NCI-H2227 treated with DMSO at 0.1 percent for 48 hours (cell line): ENCODE measurements around the gene ANAPC2.

Experiments
- DNase-seq: peaks from one replicate; lab custom pipeline; 2025; lab: John Stamatoyannopoulos, UW

ANAPC2 gene, protein sequence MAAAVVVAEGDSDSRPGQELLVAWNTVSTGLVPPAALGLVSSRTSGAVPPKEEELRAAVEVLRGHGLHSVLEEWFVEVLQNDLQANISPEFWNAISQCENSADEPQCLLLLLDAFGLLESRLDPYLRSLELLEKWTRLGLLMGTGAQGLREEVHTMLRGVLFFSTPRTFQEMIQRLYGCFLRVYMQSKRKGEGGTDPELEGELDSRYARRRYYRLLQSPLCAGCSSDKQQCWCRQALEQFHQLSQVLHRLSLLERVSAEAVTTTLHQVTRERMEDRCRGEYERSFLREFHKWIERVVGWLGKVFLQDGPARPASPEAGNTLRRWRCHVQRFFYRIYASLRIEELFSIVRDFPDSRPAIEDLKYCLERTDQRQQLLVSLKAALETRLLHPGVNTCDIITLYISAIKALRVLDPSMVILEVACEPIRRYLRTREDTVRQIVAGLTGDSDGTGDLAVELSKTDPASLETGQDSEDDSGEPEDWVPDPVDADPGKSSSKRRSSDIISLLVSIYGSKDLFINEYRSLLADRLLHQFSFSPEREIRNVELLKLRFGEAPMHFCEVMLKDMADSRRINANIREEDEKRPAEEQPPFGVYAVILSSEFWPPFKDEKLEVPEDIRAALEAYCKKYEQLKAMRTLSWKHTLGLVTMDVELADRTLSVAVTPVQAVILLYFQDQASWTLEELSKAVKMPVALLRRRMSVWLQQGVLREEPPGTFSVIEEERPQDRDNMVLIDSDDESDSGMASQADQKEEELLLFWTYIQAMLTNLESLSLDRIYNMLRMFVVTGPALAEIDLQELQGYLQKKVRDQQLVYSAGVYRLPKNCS

DNA sequence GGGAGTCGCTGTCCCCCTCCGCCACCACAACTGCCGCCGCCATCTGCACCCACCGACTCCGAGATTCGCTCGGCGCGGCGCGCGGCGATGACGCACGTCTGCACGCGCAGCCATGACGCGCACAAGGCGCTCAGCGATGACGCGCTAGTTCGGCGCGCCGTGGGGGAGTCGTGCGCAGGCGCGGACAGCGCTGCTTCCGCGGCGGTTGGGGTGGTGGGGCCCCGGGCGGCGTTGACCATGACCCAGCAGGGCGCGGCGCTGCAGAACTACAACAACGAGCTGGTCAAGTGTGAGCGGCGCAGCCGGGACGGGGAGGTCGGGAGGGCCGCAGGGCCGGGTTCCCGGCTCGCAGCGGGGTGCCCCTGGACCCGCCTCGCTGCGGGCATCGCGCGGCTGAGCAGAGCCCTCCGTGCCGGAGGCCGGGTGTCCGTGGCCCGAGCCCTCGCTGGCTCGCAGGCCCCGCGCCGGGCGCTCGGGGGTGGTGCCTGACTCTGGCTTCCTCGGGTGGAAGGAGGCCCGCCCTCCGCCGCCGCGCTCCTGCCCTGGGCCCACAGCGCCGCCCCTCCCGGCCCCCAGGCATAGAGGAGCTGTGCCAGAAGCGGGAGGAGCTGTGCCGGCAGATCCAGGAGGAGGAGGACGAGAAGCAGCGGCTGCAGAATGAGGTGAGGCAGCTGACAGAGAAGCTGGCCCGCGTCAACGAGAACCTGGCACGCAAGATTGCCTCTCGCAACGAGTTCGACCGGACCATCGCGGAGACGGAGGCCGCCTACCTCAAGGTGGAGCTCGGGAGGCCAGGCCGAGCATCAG is at the start of gene ANAPC2, which contains the start of gene SSNA1:
ANAPC2 (minus strand) TSS at position 71 of the 807 bp plus-strand sequence; CDS start at position 43, 28 bp downstream.
SSNA1 (plus strand) TSS at position 187 of the 807 bp plus-strand sequence; CDS start at position 238, 51 bp downstream.
- peak; percentile 44 for DNase-seq

DNA sequence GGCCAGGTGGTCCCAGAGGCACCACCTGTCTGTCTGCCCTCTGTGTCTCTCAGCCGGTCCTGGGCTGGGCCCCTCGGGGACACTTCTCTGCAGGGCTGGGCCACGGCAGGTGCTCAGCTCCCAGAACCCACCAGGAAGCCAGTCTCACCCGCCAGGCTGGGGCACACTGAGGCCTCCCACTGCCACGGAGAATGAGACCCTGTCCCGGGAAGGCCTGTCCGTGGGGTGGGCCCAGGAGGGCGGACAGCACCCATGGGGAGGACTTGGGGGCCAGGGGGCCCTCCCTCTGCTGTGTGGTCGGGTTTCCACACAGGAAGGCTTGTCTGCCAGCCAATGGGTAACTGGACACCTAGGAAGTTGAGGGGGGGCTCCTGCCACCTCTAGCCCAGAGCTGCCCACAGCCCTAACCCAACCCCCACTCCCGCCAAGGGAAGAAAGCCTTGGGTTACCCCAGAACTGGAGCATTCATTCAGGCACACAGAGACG is 48.6 kb upstream of the ANAPC2 start:
- DNase-seq = no peak

DNA sequence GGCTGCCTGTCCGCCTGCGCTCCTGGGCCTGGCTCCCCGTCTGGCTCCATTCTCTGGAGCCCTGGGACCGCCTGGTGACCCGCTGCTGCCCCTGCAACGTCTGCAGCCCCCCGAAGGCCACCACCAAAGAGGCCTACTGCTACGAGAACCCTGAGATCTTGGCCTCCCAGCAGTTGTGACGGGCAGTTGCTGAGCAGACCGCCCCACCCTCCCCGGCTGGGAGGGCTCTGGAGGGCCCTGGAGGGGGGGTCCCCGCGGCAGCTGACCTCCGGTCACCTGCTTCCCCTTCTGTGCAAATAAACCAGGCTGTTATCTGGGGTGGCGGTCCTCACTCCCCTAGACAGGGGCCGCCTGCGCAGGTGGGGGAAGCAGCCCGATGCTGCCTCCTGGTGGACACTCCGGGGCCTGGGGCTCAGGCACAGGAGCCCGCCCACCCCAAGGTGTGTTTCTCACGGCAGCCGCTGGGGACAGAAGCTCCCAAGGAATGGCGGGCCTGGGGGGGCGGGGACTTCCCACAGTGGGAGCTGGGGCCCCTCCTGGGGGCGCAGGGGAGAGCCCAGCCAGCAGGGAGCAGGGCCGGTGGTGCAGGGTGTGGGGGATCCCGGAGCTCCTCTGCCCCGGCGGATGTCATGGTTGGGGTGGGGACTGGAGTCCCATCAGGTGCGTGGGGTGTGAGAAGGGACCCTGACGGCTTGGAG is 48.0 kb upstream of the ANAPC2 start:
- peak; percentile 60 for DNase-seq

DNA sequence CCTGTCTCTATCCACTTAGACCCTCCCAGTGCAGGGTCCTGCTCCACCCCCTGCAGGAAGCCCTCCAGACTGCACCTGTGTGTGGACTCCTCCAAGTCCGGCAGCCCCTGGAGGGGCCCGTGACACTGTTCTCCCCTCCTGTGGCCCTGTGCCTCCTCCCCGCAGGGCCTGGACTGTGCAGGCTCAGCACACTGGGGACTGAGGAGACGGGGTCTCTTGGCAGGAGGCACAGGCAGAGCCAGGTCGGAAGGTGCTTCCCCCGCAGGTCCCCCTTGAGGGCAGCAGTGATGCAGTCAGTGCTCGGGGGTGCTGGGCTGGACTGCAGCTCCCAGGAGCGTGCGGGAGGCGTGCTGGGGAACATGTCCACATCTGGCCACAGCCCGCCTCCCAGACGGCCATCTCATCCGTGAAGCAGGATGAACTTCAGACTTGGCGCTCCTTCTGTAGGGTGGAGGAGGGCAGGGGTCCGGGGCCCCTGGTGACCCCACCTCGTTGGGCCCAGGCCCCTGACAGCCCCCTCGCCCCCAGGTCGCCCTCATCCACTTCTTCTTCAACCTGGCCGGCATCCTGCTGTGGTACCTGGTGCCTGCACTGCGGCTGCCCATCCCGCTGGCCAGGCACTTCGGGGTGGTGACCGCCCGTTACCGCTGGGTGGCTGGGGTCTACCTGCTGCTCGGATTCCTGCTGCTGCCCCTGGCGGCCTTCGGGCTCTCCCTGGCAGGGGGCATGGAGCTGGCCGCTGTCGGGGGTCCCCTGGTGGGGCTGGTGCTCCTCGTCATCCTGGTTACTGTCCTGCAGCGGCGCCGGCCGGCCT is 47.3 kb upstream of the ANAPC2 start:
- no peak for DNase-seq

DNA sequence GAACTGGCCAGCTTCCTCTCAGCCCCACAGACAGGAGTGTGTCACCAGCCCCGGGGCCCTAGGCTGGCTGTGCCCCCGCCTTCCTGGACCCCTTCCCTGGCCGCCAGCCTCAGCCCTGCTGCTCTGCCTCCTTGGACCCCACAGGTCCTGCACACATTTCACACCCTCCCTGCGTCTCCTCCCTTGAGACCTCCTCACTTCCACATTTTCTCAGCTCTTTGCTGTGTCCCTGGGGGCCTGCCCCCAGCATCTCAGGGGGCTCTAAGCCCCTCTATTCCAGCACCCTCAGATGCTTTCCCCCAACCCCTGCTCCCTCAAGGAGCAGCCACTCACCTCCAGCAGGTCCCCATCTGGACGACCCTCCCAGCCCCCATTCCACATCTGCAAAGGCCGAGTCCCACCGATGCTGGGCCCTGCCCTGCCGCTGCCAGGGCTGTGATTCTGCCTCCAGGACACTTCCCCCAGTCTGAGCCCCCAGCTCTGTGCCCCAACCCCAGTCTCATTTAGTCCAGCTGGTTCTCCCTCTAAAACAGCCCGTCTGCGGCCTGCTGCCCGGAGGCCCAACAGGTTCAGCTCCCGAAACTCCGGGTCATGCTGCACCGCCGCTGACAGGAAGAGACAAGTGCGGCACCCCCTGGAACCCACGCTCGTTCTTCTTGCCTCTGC is 46.5 kb upstream of the ANAPC2 start:
- DNase-seq = no peak

DNA sequence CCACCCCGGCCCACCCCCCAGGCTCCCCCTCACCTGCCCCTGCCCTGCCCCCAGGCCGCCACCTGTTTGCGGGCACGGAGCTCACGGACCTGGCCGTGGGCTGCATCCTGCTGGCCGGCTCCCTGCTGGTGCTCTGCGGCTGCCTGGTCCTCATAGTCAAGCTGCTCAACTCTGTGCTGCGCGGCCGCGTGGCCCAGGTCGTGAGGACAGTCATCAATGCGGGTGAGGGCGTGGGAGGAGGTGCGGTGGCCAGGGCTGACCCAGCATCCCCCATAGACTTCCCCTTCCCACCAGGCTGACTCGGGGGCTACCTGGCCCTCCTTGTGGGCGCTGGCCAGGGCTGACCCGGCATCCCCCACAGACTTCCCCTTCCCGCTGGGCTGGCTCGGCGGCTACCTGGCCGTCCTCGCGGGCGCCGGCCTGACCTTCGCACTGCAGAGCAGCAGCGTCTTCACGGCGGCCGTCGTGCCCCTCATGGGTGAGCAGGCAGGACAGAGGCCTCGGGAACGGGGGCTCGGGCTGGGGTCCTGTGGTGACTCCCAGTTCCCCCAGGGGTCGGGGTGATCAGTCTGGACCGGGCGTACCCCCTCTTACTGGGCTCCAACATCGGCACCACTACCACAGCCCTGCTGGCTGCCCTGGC is 45.8 kb upstream of the ANAPC2 start:
- DNase-seq = no peak

DNA sequence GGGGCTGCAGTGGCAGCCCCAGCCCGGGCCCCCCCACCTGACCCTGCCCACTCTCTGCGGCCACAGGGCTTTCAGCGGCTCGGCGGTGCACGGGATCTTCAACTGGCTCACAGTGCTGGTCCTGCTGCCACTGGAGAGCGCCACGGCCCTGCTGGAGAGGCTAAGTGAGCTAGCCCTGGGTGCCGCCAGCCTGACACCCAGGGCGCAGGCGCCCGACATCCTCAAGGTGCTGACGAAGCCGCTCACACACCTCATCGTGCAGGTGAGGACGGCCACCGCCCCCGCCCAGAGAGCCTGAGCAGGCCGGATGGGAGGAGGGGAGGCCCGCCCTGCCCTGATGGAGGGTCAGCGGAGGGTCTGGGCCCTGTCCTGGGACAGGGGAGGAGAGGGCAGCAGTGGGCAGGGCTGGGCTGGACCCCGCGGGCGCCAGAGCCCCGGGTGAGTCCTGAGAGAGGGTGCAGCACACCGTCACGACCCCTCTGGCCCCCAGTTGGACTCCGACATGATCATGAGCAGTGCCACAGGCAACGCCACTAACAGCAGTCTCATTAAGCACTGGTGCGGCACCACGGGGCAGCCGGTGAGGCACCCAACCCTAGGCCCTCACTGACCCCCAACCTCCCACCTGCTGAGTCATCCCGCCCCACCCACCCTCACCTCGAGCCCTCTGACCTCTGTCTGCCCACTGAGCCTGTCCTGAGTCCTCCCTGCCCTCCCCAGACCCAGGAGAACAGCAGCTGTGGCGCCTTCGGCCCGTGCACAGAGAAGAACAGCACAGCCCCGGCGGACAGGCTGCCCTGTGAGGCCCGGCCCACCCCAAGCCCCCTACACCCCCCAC is 45.0 kb upstream of the ANAPC2 start:
- DNase-seq = no peak

DNA sequence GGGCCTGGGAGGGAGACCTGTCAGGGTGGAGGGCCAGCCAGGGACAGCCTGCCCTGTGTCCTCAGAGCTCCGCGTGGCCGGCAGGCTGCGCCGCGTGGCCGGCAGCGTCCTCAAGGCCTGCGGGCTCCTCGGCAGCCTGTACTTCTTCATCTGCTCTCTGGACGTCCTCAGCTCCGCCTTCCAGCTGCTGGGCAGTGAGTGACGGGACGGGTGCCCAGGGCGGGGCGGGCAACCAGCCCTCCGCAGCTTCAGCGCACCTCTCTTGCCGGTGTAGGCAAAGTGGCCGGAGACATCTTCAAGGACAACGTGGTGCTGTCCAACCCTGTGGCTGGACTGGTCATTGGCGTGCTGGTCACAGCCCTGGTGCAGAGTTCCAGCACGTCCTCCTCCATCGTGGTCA is 44.1 kb upstream of the ANAPC2 start:
- no peak for DNase-seq

DNA sequence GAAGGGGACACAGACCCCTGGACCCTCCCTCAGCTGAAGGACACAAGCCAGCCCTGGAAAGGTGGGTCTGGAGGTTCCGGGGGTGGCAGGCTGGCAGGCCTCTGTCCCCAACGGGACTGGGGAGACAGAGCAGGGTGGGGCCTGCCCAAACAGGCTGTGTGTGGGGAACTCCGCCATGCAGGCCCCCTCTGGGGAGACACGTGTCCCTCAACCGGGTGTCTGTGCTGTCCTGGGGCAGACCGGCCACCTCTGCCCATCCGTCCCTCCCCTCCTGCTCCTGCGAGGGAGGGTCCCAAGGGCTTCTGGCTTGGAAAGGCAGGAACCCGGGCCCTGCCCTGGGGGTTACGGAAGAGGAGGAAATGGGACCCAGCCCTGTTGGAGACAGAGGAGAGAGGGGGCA is 43.7 kb upstream of the ANAPC2 start:
- no peak for DNase-seq

DNA sequence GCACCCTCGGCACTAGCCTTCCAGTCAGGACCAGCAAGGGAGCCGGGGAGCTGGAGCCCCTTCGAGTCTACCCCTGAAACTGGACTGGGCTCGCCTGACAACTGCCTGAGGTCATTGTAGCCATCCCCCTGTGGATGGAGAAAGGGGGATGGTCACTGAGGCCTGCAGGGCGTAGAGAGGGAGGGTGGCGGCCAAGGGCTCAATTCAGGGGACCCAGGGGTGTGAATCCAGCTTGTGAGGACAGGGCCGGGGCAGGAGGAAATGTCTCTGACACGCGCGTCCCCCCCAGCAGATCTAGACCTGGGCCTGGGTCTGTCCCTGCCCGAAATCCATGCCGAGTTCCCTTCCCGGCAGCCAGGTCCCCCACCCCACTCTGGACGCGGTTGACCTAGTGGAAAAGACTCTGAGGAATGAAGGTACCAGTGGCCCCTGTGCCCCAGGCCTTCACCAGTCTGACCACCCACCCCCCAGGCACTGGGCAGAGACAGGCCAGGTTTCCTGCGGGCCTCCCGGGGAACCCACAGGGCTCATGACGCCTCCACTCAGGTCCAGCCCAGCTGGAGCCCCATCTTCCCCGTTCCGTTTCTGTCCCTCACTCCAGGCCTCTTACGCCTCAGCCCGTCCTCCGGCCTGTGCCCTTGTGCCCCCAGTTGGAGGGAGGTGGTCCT is 43.1 kb upstream of the ANAPC2 start:
- DNase-seq = no peak

DNA sequence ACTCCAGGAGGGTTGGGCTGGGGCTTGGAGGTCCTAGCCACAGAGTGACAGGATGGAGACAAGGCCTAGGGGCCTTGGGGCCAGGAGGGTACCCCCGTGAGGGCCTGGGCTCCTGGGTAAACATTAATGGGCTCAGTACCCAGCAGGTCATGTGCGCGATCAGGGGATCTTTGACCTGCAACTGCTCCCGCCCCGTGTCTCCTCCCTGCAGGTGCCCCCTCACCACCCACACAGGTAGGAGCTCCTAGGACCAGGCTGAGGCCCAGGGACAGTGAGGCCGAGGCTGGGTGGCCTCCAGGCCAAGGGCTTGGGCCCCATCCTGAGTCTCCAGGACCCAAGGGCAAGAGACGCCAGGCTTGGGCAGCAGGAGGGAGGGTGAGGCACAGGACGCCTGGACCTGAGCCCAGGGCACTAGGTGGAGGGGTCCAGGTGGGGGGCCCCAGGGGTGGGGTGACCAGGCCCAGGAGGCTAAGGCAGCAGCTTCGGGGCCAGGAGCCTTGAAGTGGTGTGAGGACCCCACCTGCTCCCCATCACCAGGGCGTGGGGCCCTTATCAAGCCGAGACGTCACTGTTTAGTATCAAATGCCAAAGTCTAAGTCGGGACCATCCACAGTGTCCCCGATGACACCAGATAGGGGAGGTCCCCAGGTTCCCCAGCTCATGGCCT is 42.5 kb upstream of the ANAPC2 start, which contains the start of gene SLC34A3:
SLC34A3 (plus strand) TSS at position 197 of the 667 bp plus-strand sequence. CDS start 802 bp downstream, outside the sequence.
- no peak for DNase-seq

DNA sequence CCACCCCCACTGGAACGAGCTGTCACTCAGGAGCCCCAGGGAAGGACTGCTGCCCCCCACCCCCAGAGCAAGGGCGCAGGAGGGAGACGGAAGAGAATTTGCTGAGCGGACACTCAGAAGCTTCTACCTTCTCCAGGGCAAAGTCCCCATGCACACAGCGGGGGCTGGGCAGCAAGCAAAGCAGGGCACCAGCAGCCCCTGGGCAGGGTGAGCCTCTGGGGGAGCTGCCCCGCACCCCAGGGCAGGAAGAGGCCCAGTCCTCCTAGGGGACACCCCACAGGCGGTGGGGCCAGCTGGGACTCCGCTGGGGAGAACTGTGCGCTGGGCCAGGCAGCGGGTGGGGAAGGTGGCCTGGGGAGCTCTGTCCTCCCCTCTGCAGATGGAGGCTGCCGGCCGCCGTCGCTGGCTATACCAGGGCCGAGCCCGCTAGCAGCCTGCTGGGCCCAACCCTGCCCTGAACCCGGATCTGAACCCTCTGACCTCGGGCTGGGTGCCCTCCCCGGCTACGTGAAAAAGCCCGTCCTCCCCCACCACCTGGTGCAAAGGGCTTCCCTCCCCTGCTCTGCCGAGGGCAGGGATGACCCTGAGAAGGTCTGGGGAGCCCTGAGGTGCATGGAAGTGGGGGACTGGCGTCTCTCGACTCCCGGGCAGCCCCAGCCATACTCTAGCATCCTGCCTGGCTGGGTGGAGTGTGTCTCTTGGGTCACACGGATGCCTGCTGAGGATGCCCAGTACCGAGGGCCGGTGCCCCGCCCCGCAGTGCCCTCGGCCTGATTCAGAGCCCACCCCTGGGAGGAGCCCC is 41.7 kb upstream of the ANAPC2 start:
- DNase-seq = no peak

DNA sequence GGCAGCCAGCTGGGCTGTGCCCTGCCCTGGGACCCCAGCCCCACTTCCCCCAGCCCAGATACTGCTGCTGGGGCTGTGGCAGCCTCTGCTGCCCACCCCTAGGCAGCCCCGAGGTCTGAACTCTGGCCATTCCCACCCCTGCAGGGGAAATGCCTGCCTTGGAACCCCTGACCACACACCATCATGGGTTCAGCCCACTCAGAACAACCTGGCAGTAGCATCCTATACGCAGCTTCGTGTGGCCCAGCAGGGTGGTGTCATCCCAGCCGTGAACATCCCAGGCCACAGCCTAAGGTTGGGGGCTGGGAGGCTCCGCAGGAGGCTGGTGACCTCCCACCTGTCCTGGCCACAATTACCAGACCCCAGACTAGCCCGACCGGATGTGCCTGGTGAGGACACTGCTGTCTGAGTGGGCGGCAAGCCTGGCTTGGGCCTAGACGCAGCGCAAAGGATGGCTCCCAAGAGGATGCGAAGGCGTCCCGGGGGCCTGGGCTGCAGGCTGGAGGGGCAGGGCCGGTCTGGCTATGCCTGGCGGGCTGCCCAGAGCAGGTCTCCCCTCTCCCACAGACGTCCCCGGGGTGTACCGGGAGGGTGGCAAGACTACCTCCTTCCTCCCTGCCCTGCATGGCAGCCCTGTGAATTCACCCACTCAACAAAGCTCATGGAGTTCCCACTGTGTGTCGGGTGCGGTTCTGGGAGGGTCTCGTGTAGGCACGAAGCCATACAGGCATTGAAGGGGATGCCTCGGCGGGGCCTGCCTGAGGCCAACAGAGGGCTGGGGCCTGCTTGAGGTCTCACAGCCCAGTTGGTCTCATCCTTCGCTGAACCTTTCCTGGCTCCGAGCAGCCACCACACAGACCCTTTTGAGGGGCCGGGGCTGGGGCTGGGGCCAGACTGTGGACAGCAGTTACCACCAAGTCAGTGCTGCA is 40.9 kb upstream of the ANAPC2 start:
- DNase-seq = no peak

DNA sequence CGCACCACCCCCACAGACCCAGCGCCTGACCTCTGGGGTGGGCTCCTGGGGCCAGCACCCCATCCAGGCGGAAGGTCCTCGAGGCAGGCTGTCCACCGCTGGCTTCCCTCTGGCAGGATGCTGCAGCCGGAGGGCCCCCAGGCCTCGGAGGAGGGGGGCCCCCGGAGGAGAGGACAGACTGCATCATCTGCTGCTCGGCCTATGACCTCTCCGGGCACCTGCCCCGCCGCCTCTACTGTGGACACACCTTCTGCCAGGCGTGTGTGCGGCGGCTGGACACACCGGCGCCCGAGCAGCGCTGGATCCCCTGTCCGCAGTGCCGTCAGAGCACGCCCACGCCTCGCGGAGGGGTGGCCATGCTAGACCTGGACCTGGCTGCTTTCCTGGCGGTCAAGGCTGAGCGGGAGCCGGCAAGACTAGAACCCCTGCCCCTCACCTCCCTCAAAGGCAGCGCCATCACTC is 40.2 kb upstream of the ANAPC2 start:
- no peak for DNase-seq

DNA sequence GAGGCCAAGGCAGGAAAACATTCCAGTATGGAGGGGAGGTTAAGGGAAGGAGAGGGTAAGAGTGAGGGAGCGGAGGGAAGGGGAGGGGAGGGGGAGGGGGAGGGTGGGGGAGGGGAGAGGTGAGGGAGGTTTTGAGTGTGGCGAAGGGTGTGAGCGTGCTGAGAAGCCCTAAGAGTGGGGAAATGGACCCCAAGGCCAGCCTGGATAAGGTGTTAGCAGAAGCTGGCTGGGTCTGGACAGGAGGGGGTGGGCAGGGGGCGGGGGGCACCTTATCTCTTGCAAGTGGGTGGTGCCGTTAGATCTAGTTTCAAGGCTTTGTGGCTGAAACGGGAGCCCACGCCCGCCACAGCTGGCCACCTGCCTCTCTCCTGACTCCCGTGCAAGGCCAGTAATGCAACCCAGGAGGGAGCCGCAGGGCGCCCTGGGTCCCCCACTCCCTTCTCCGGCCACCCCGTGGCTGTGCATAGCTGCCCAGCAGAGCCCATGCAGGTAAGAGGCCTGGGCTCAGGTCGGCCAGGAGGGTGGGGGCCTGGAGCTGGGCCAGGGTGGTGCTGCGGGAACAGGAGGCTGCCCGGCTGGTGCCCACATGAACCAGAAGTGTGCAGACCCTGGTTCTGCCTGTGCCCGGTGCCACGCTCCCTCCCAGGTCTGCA is 39.6 kb upstream of the ANAPC2 start:
- DNase-seq = no peak
